GM23338 (cell line): ENCODE measurements around the gene COX15. TPM values are rescaled to one million over a fixed set of nuclear protein-coding genes. Genes with fewer than 3 reads are reported as not detected.

Source experiments
- ATAC-seq: fragments of 200-7000 bp; cut with Tn5 transposase; 3 replicates; pipeline ENCODE4 v1.9.1; 2020
- DNase-seq: peaks from one replicate; pipeline ENCODE4 v3.0.0-alpha.2; 2015; ENCODE audit warnings: low spot score
- H2AFZ ChIP-seq: fragments of 200-600 bp; sonication (generic); 2 replicates; pipeline ENCODE4 v1.8.0; 2016; ENCODE audit warnings: antibody characterized with exemption, mild to moderate bottlenecking, moderate library complexity
- H3F3A ChIP-seq: fragments of 200-600 bp; sonication (generic); replicated peaks from 2 replicates; pipeline ENCODE4 v1.8.0; 2017; ENCODE audit warnings: antibody characterized with exemption, mixed run types, low read depth
- H3K27ac ChIP-seq: fragments of 200-600 bp; sonication (generic); 2 replicates; pipeline ENCODE4 v1.6.1; 2016; ENCODE audit warnings: low read depth
- H3K27me3 ChIP-seq: fragments of 200-600 bp; sonication (generic); 2 replicates; pipeline ENCODE4 v1.8.0; 2016; ENCODE audit warnings: mild to moderate bottlenecking, mixed run types, moderate library complexity; ENCODE audit not compliant: insufficient read depth
- H3K36me3 ChIP-seq: fragments of 200-600 bp; sonication (generic); 2 replicates; pipeline ENCODE4 v1.8.0; 2016; ENCODE audit warnings: mild to moderate bottlenecking; ENCODE audit not compliant: insufficient read depth
- H3K4me1 ChIP-seq: fragments of 200-600 bp; sonication (generic); 2 replicates; pipeline ENCODE4 v1.8.0; 2016; ENCODE audit warnings: mild to moderate bottlenecking, moderate library complexity; ENCODE audit not compliant: insufficient read depth
- H3K4me2 ChIP-seq: fragments of 200-600 bp; sonication (generic); 2 replicates; pipeline ENCODE4 v1.7.1; 2017; ENCODE audit warnings: mixed run types
- H3K4me3 ChIP-seq: fragments of 200-600 bp; sonication (generic); 2 replicates; pipeline ENCODE4 v1.6.1; 2016; ENCODE audit warnings: mixed run types
- H3K79me2 ChIP-seq: fragments of 200-600 bp; sonication (generic); replicated peaks from 2 replicates; pipeline ENCODE4 v1.8.0; 2017; ENCODE audit warnings: mild to moderate bottlenecking; ENCODE audit not compliant: insufficient read depth
- H3K9me2 ChIP-seq: fragments of 200-600 bp; sonication (generic); 2 replicates; pipeline ENCODE4 v1.8.0; 2017; ENCODE audit not compliant: insufficient read depth
- H4K20me1 ChIP-seq: fragments of 200-600 bp; sonication (generic); replicated peaks from 2 replicates; pipeline ENCODE4 v1.8.0; 2017; ENCODE audit warnings: mild to moderate bottlenecking; ENCODE audit not compliant: insufficient read depth
- H3K27ac Mint-ChIP-seq: 2 replicates; pipeline ENCODE4 v1.8.0; 2020; ENCODE audit warnings: inconsistent platforms, mild to moderate bottlenecking, moderate library complexity, mixed read lengths
- H3K27me3 Mint-ChIP-seq: 3 replicates; pipeline ENCODE4 v1.8.0; 2022; ENCODE audit warnings: low read depth, mild to moderate bottlenecking, moderate library complexity, mixed read lengths, inconsistent platforms; ENCODE audit not compliant: insufficient read depth, poor library complexity
- H3K36me3 Mint-ChIP-seq: 3 replicates; pipeline ENCODE4 v1.8.0; 2021; ENCODE audit warnings: low read depth, mild to moderate bottlenecking, inconsistent platforms, moderate library complexity, mixed read lengths
- H3K4me1 Mint-ChIP-seq: 3 replicates; pipeline ENCODE4 v1.8.0; 2020; ENCODE audit warnings: mild to moderate bottlenecking, inconsistent platforms, mixed read lengths
- H3K4me3 Mint-ChIP-seq: 3 replicates; pipeline ENCODE4 v1.8.0; 2021; ENCODE audit warnings: moderate library complexity, mild to moderate bottlenecking, inconsistent platforms, mixed read lengths
- H3K9me3 Mint-ChIP-seq: 3 replicates; pipeline ENCODE4 v1.8.0; 2020; ENCODE audit warnings: moderate library complexity, mild to moderate bottlenecking, inconsistent platforms, mixed read lengths
- CTCF ChIP-seq, 2 experiments: fragments of 200-600 bp in 1 of 2; sonication (generic) in 1 of 2; conservative IDR thresholded peaks; 2 replicates each; pipeline versions ENCODE4 v1.5.1 to v1.6.1; 2016 to 2017; ENCODE audit warnings: antibody characterized with exemption in 2 of 2, low read depth in 2 of 2, mild to moderate bottlenecking in 2 of 2, moderate library complexity in 1 of 2
- EZH2phosphoT487 ChIP-seq: fragments of 200-600 bp; sonication (generic); IDR thresholded peaks from one replicate; pipeline ENCODE4 v1.8.1; 2018; ENCODE audit warnings: antibody characterized with exemption; ENCODE audit not compliant: unreplicated experiment
- JUNB ChIP-seq: IDR thresholded peaks from one replicate; pipeline ENCODE4 v1.6.1; 2016; ENCODE audit warnings: antibody characterized with exemption; ENCODE audit not compliant: unreplicated experiment
- NANOG ChIP-seq: IDR thresholded peaks from 2 replicates; pipeline ENCODE4 v1.6.1; 2016; ENCODE audit warnings: antibody characterized with exemption, borderline replicate concordance
- REST ChIP-seq: IDR thresholded peaks from one replicate; pipeline ENCODE4 v1.6.1; 2018; ENCODE audit warnings: antibody characterized with exemption; ENCODE audit not compliant: unreplicated experiment
- STAT1 ChIP-seq: IDR thresholded peaks from one replicate; pipeline ENCODE4 v1.6.1; 2016; ENCODE audit warnings: antibody characterized with exemption; ENCODE audit not compliant: unreplicated experiment
- ZNF462 ChIP-seq: fragments of 250-450 bp; sonication (Bioruptor Pico); IDR thresholded peaks from 2 replicates; pipeline ENCODE4 v1.5.0; 2020; ENCODE audit warnings: mild to moderate bottlenecking, moderate library complexity
- polyA plus RNA-seq: library from polyadenylated mRNA; unstranded; fragments of >200 nt; fragmentation: Nextera tagmentation; extraction: Ambion mirVana; gene quantifications from 2 replicates; pipeline ENCODE4 v1.2.1, GENCODE V29; 2016
- total RNA-seq: library from RNA; depleted of rRNA; stranded (reverse); fragments of >200 nt; shearing (Covaris generic); gene quantifications from 2 replicates; pipeline ENCODE4 v1.2.3, GENCODE V29; 2014

Gene COX15
- total and polyA plus RNA-seq, 2 experiments from 2014 or later: 22.3 to 38.1 TPM

GRCh38 chr10:99779335-99779734 lies 47.4 kb upstream of the COX15 start:
- Histone ChIP-seq H3K4me1 (peaks cover 3% of the 10 kb centered on the region; the same call in 1 of the 2 replicates), H3K9me2 (no peaks in the 10 kb centered on the region), H3K36me3 (no peaks in the 10 kb centered on the region), H3K27me3 (no peaks in the 10 kb centered on the region), H3K27ac (no peak overlapping the region), H3K4me3 (no peak overlapping the region), H3K79me2 (no peaks in the 10 kb centered on the region), H3K4me2 (0 out of 2 replicates have a peak overlapping the region, but pooled peaks have one; percentile 12), H3F3A (no peaks in the 10 kb centered on the region), H2AFZ (peak overlapping the region; percentile 12; the same call in 1 of the 2 replicates), H4K20me1 (no peaks in the 10 kb centered on the region)
- ATAC-seq (no peak), DNase-seq (no peak)
- Mint-ChIP-seq H3K4me1 (peaks cover 15% of the 10 kb centered on the region), H3K27me3 (no peaks in the 10 kb centered on the region), H3K9me3 (no peaks in the 10 kb centered on the region), H3K36me3 (no peaks in the 10 kb centered on the region), H3K27ac (peak overlapping the region; percentile 12), H3K4me3 (no peak overlapping the region)
- no peak for TF ChIP-seq REST
- no peak for TF ChIP-seq STAT1
- no peak for TF ChIP-seq CTCF (conservative IDR thresholded peaks at IDR 0.05; ENCODE audit: low read depth in 2 of 2)
- TF ChIP-seq NANOG: no peak
- no peak for TF ChIP-seq JUNB

- no peak overlapping the region for H3K27ac ChIP-seq
- no peak overlapping the region for H3K27ac Mint-ChIP-seq
These were observed 46.2 kb upstream of the COX15 start for GRCh38 chr10:99777918-99778714.

More at GRCh38 chr10:99777918-99778714, 46.2 kb upstream of the COX15 start:
- Histone ChIP-seq H3K9me2 (no peaks in the 10 kb centered on the region), H3K27me3 (no peaks in the 10 kb centered on the region), H3F3A (no peaks in the 10 kb centered on the region), H3K36me3 (no peaks in the 10 kb centered on the region), H3K4me3 (no peak overlapping the region), H4K20me1 (no peaks in the 10 kb centered on the region), H3K79me2 (no peaks in the 10 kb centered on the region), H3K4me2 (no peak overlapping the region), H2AFZ (no peak overlapping the region), H3K4me1 (peaks cover 3% of the 10 kb centered on the region; the same call in 1 of the 2 replicates)
- no peaks in the 10 kb centered on the region for H3K27me3 Mint-ChIP-seq
- TF ChIP-seq ZNF462 (CRISPR knock-in tag) (no peak), EZH2phosphoT487 (no peak)
- peak; percentile 38 for DNase-seq
- H3K9me3 Mint-ChIP-seq: no peaks in the 10 kb centered on the region
- ATAC-seq: peak; percentile 59
- no peaks in the 10 kb centered on the region; the same call in 2 of the 3 replicates for H3K36me3 Mint-ChIP-seq
- peaks cover 13% of the 10 kb centered on the region for H3K4me1 Mint-ChIP-seq
- no peak overlapping the region for H3K4me3 Mint-ChIP-seq
